PC-3 (cell line): ENCODE data around the gene PFAS.

Experiments used
- EZH2phosphoT487 ChIP-seq: fragments of 300-600 bp; sonication (generic); IDR thresholded peaks from 2 replicates; pipeline ENCODE4 v1.6.1; 2018; ENCODE audit warnings: mild to moderate bottlenecking, antibody characterized with exemption, low read length, borderline replicate concordance
- TF ChIP-seq, protein P1 (sequence below): fragments of 300-600 bp; sonication (generic); conservative IDR thresholded peaks from 2 replicates; pipeline ENCODE4 v1.5.1; 2017; ENCODE audit warnings: antibody characterized with exemption, low read depth, mild to moderate bottlenecking, low read length

DNA sequence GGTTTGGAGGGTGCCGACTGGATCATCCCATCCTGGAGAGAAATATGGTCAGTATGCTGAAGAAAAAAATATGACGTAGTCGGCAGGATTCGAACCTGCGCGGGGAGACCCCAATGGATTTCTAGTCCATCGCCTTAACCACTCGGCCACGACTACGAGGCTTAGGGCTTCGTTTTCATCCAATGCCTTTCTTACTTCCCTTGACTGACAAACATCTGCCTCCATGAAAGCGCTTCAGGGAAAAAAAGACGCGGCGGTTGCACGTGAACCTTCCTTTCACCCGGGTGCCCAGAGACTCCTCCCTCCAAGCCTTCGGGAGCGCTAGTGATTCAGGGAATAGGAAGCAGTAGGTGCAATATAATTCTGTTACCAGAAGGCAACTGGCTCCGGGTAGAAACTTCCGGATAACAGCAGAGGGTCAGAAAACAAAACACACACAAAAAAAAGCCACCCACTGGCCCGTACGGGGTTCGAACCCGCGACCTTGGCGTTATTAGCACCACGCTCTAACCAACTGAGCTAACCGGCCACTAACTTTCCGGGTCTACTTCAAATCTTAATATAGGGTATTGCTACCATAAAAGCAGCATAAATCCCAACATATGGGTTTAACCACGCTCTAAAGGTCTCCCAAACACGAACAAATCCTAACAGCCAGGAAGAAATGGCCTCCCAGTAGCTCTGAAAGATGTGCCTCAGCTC, 22.4 kb upstream of the PFAS start:
- TF ChIP-seq, protein P1, sequence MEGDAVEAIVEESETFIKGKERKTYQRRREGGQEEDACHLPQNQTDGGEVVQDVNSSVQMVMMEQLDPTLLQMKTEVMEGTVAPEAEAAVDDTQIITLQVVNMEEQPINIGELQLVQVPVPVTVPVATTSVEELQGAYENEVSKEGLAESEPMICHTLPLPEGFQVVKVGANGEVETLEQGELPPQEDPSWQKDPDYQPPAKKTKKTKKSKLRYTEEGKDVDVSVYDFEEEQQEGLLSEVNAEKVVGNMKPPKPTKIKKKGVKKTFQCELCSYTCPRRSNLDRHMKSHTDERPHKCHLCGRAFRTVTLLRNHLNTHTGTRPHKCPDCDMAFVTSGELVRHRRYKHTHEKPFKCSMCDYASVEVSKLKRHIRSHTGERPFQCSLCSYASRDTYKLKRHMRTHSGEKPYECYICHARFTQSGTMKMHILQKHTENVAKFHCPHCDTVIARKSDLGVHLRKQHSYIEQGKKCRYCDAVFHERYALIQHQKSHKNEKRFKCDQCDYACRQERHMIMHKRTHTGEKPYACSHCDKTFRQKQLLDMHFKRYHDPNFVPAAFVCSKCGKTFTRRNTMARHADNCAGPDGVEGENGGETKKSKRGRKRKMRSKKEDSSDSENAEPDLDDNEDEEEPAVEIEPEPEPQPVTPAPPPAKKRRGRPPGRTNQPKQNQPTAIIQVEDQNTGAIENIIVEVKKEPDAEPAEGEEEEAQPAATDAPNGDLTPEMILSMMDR: no peak
- no peak for TF ChIP-seq EZH2phosphoT487
